ENCODE results near the gene ZNF662. TPM values are rescaled to one million over a fixed set of nuclear protein-coding genes. Genes with fewer than 3 reads are reported as not detected.

Gene ZNF662
- total and polyA plus RNA-seq, 9 of the 15 experiments (the other 6 are each of a cell fraction or from before 2014, with no cell fraction given) = 0.07 to 0.55 (median 0.27) TPM

GRCh38 chr3:42880183-42880582 lies 25.8 kb upstream of the ZNF662 start:
- CTCF ChIA-PET (ENCODE audit: low intra/inter-chr PET ratio) = interaction anchor here (1.0 to 3.5 kb wide), 4 partner anchors 49 to 632 kb away, joined by 3 to 56 read pairs (median 15); no protein-coding TSS in a partner anchor
- TF ChIP-seq ZBTB33 (CRISPR knock-in tag; IDR thresholded peaks at IDR 0.05) = peak; percentile 66; the same call in 1 of the 2 replicates
- TF ChIP-seq CAMTA2 (CRISPR knock-in tag; conservative IDR thresholded peaks at IDR 0.05) = no peak
- in situ Hi-C loops (cut with MboI) = no loop called here
- no peak overlapping the region for H3K4me3 ChIP-seq
- H3K27ac ChIP-seq (ENCODE audit: extremely low read depth, low read depth, low read length) = no peak overlapping the region
- no peaks in the 10 kb centered on the region for H3K9me1 ChIP-seq (ENCODE audit: control insufficient read depth, insufficient read depth, low read length)
- H2AFZ ChIP-seq (ENCODE audit: low read depth, low read length) = peak overlapping the region; percentile 90
- FAIRE-seq (no peak), DNase-seq (ENCODE audit: extremely low read depth in 1 of 4, low spot score in 3 of 4) (no peak), ATAC-seq (no peak)
- no peaks in the 10 kb centered on the region for H3K36me3 ChIP-seq (ENCODE audit: control insufficient read depth, insufficient read depth, low read length)
- WGBS (ENCODE audit: insufficient coverage, low coverage, missing lambda C conversion rate) = 73% methylated on average over 9 of the region's 9 CpGs
- intact Hi-C loops (cut with micrococcal nuclease) = loop anchor here (10.0 kb wide), 1 partner anchor 305 kb away; no protein-coding TSS in a partner anchor
- no TSS peak for BruUV-seq (replicated peaks)
- peak overlapping the region; percentile 85; the same call in 1 of the 2 replicates for H3K4me2 ChIP-seq (ENCODE audit: insufficient read depth, low read length)
- no peaks in the 10 kb centered on the region for H4K20me1 ChIP-seq (replicated peaks; ENCODE audit: control insufficient read depth, insufficient read depth, low read length)
- H3K9me3 ChIP-seq (replicated peaks; ENCODE audit: control insufficient read depth, insufficient read depth, low read depth, low read length) = no peaks in the 10 kb centered on the region
- POLR2A ChIA-PET = interaction anchor here (0.6 kb wide), 1 partner anchor 55 kb away, joined by 3 read pairs; no protein-coding TSS in a partner anchor
- peaks cover 0 to 12% of the 10 kb centered on the region in 2 experiments; a peak in 3 of 5 replicates for H3K4me1 ChIP-seq (replicated peaks in 1 of 2; ENCODE audit: control insufficient read depth in 2 of 2, insufficient read depth in 2 of 2, low read length in 2 of 2)
- peak overlapping the region in 1 of 2 experiments; percentile 90; a peak in 2 of 4 replicates for H3K9ac ChIP-seq (ENCODE audit: insufficient read depth in 1 of 2, low read depth in 2 of 2, low read length in 2 of 2)
- no peaks in the 10 kb centered on the region for H3K79me2 ChIP-seq (ENCODE audit: control insufficient read depth, insufficient read depth, low read length)
- H3K27me3 ChIP-seq (ENCODE audit: control insufficient read depth in 2 of 2, insufficient read depth in 2 of 2, low read length in 2 of 2) = peaks cover 8 to 18% of the 10 kb centered on the region in 2 experiments; a peak in 4 of 5 replicates

All from K562 (cell line).